RKO (cell line): Measurements from ENCODE around the gene DYNLL1.
A peak's percentile ranks its signal among the peaks of the same experiment; 100 is the strongest.
"Not testable (repeated sequence)": the region's sequence is repeated elsewhere in the genome, so short reads cannot be mapped to it uniquely, and the experiment has no call there.

ENCODE experiments used
- DNase-seq: peaks from one replicate; pipeline ENCODE4 v3.0.0-alpha.2; 2016; ENCODE audit warnings: low spot score

DYNLL1 gene

DNA sequence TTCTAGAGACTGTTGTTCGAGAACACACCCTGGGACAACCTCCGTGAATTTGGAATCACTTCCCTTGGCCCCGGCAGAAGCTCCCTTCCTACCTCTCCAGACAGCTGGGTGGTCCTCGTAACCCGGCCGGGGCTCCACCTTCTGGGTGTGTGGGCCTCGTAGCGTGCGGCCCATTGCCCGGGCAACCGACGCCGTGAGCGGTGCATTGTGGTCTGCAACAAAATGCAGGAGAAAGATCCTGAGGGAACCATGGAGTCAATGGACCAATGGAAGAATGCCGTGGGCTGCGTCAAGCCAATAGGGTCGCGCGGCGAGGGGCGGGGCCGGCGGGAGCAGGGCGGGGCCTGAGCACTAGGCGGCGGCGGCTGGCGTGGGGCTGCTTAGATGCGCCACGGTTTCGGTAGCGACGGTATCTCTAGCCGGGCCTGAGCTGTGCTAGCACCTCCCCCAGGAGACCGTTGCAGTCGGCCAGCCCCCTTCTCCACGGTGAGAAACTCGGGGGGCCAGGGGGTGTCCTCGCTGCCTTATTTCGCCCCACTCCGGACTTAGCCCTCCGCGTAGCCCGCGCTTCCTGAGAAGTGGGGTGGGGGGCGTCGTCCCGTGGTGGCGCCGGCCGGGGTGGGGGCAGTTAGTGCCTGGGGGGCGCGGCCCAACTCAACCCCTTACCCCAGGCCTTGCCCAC lies at the start of gene DYNLL1:
Gene DYNLL1 (plus strand): TSS at position 383 of the 682 bp plus-strand sequence. CDS start 309 bp downstream, outside the sequence.
- peak; percentile 95 for DNase-seq

DNA sequence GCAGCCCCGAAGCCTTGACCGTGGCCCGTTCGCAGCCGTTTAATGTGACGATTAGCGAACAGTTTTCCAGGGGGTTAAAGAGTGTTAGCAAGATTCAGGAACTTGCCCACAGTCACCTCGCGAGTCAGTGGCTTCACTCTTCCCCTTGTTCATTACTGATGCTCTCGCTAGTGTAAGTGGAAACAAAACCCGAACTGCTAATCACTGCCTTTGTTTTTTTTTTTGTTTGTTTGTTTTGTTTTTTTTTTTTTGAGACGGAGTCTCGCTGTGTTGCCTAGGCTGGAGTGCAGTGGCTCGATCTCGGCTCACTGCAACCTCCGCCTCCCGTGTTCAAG lies 49.1 kb upstream of the DYNLL1 start:
- not testable (repeated sequence) for DNase-seq

DNA sequence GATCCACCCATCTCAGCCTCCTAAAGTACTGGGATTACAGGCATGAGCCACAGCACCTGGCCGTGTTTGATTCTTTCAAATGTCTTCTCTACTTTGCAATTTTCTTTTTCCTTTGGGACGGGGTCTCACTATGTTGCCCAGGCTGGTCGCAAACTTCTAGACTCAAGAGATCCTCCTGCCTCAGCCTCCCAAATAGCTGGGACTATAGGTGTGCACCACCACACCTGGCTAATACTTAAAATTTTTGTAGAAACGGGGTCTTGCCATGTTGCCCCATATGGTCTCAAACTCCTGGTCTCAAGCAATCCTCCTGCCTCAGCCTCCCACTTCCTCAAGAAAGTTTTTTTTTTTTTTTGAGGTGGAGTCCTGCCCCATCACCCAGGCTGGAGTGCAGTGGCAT lies 47.9 kb upstream of the DYNLL1 start:
- DNase-seq, result no peak

DNA sequence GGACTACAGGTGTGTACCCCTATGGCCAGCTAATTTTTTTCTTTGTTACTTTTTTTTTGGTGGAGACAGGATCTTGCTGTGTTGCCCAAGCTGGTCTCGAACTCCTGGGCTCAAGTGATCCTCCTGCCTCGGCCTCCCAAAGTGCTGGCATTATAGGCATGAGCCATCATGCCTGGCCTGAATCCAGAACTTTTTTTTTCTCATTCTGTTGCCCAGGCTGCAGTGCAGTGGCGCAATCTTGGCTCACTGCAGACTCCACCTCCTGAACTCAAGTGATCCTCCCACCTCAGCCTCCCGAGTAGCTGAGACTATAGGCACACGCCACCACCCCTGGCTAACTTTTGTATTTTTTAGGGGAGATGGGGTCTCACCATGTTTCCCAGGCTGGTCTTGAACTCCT lies 43.4 kb upstream of the DYNLL1 start:
- DNase-seq, result peak; percentile 44

DNA sequence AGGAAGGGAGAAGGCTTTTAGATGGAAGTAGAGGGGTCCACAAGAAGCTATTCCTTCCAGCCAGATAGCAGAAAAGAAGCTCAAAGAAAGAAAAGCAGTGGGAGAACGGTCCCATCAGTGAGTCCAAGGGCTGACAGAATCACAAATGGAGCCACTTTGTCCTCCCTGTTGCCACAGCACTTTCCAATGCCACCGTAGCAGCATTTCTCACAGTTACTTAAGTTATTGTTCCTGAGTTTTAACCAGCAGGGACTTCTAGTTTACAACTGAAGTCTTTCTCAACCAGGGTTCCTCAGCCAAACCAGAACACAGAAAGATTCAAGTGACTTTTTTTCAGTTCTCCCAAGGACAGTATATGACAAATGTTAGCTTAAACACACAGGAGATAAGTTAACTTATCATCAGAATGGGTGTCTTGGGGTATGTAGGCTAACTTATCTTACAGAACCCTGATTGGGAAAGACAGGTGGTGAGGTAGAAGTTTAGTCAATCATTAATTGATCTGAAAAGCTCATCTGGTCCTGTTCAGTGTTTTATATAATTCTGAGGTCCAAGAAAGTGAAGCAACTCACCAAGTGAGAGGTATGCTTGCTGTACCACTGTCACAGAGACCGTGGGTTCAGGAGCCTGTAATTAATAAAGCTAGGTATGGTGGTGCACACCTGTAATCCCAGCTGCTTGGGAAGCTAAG lies 42.7 kb upstream of the DYNLL1 start:
- DNase-seq, result no peak

DNA sequence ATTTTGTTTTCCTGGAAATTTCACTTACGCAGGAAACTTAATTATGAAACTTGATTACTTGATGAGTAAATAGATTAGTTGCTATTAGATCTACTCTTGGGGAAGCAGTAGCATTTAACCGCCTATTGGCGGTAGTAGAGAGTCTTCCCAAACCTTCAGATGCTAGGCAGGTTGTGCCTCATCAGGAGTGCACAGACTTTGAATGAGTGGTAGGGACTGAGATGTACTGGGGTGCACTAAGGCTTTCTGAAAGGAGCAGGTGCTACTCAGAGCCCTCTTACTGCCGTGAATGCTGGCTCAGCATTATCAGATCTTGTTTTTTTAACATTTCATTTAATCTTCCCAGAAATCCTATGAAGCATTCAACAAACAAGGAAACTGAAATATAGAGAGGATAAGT lies 41.9 kb upstream of the DYNLL1 start:
- peak; percentile 84 for DNase-seq

DNA sequence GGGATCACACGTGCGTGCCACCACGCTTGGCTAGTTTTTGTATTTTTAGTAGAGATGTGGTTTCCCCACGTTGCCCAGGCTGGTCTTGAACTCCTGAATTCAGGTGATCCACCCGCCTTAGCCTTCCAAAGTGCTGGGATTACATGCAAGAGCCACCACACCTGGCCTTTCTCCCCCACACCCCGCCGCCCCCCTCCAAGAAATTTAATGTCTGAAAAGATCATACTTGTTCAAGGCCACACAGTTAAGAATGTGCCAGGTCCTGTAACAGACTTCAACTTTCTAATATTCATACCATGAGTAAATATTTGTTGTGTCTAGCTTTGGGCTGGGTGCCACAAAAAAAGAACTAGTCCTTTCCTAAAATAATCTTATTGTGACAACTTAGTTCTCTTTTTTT lies 40.6 kb upstream of the DYNLL1 start:
- no peak for DNase-seq

DNA sequence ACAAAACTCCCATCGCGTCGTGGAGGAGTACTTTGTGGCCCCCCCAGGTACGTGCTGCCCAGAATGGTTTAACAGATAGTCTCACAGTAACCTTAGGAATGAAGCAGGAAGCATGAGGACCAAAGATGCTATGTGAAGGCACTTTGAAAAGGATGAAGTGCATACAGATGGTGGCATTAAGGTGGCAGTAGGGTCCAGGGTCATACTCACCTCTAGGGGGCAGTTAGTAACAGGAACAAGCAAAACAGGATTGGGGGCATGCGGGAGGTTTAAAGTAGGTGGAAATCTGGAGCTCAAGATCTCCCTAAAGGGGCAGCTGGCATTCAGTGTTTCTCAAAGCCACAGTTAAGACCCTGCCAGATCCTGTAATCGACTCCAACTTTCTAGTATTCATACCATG lies 38.8 kb upstream of the DYNLL1 start:
- no peak for DNase-seq

DNA sequence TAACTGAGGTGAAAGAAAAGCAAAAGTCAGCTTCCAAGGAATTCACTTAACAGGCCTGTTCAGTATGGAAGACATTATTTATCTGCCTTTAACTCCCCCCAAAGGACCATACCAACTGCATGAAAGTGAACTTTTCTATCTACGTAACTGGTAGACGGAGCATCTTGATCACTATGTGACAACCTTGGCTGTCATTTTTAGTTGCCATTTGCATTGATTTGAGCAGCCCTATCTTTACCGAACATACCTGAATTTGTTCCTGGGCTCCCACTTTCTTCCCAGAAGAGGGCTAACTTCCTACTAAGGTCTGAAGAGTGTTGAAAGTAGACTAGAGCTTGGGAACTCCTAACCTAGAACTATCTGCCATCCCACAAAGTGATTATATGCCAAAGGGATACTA lies 35.8 kb upstream of the DYNLL1 start:
- DNase-seq, result no peak

DNA sequence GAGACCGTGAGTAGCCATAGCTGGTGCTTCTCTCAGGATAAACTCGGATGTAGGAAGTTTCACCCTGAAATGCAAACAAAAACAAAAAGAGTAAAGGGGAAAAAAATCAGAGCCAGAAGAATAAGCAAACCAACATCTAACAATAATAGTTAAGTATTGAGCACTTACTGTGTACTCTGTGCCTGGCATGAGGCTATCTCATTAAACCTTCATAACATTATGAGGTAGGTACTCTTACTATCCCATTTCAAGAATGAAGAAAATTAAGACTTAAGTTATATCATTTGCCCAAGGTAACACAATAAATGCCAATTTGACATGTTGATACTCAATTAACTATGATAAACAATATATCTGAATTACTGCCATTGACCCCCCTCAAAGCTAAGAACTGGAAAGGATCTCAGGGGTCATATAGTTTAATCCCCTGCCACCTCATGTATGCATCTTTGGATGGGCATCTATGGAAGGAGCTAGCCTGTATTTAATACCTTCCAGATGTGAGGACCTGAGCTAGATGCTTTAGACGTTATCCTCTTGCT lies 33.7 kb upstream of the DYNLL1 start:
- no peak for DNase-seq

DNA sequence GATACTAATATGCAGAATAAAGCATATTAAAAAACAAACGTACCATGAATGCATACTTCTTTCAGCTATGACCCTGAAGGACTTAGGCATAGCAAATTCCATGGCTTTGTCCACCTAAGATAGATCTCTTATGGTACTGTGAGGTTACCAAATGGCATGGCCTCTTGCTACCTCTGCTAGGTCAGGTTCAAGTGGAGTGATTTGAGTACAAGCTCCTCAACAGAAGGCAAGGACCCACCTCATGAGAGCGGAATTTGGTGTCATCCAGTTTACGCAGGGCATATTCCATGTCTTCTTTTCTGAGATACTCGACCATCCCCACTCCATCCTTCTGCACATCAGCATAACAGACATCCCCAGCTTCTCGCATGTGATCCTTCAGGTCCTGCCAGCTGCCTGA lies 32.2 kb upstream of the DYNLL1 start:
- DNase-seq, result no peak

DNA sequence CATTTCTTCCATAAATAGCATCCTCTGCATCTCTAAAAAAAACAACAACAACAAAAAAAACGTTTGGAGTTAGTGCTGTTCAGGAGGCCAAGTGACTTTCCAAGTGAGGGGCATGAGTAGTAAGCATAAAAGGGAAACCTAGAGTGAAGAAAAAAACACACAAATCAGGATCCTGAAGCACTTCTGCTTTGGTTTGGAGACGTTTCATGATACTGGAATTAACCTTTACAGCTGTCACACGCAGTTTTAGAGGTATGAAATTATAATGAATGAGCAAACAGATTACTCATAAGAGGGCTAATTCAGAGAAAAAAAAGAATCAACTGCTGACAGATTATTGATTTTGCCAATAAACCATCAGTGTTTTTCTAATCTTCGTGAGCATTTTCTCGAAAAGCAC lies 30.2 kb upstream of the DYNLL1 start:
- DNase-seq, result no peak

DNA sequence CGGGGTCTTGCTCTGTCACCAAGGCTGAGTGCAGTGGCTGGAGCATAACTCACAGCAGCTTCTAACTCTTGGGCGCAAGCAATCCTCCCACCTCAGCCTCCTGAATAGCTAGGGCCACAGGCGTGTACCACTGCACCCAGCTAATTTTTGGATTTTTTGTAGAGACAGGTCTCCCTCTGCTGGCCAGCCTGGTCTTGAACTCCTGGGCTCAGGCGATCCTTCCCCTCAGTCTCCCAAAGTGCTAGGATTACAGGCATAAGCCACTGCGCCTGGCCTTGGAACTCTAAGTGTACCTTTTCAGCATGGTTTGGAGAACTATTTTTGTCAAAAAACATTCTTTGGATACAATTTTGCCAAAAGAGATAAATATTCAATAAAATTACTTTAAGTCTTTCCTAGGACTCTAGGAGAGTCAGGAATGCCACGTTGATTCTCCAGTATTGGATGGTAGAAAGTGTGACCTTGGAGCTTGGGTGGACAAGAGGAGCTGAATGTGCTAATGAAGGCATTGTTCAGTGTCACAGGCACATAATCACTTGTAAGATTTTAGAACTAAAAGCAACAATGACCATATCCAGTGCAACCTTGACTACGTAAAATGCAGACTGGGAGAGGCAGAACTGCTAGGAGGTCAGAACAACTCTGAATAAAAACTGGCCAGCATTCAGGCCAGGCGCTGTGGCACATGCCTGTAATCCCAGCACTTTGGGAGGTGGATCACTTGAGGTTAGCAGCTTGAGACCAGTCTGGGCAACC lies 29.2 kb upstream of the DYNLL1 start:
- DNase-seq, result peak; percentile 71

DNA sequence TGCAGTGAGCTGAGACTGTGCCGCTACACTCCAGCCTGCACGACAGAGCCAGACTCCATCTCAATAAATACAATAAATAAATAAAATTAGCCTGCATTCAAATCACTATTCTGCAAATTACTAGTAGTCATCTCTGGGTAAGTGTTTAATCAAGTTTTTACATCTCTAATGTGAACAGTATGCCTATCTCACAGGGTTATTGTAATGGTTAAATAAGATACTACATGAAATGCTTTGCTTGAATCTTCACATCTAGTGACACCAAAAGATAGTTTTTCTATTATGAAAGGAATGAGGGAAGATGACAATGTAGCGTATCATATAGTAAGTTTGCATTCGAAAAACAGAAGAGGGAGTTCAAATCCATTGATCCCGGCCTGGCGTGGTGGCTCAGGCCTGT lies 28.5 kb upstream of the DYNLL1 start:
- no peak for DNase-seq

DNA sequence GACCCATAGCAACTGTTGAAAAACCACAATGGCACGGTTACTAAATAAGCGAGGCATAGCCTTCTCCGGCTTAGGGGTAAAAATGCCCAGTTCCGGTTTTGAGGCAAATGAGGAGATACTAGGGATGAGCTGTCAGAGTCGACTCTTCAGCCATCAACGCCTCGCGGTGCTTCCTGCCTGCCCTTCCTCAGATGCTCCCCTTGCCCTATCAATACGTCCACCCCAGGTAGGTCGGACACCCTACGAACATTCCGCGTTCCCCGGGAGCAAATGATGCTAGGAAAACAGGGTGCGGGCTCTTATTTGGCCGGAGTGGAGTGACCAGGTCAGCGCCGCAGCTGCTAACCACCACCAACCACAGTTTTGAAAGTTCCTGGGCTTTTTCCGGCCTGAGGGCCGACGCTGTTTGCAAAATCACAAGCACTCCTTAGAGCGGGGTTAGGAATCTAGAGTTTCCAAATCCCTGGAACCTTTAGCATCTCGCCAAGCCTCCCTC lies 27.5 kb upstream of the DYNLL1 start:
- DNase-seq, result peak; percentile 64

DNA sequence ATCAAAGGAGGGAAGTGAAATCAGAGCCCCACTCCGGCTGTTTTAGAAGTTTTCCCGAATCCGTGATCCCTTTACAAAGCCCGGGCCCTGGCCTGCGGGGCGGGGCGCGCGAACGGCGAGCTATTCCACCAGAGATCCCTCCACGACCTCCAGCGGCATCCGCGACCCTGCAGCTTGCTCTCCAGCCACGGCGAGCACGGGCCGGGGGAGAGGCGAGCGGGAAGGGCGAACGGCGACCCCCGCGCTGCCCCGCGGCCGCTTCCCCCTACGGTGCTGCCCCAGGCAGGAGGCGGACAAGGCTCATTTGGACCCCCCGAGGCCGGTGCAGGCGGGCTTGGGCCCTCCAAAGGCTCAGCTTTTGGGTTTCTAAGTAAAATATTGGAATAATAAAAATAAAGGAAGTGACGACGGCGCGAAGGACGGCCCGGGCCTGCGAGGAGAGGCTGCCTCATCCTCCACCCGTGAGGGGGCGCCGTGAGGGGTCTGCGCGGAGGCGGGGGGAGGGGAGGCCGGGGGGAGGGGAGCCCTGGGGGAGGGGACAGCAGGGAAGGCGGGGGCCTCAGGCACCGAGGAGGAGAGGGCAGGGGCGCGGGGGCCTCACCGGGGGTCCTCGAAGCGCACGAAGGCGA lies 27.0 kb upstream of the DYNLL1 start:
- no peak for DNase-seq

DNA sequence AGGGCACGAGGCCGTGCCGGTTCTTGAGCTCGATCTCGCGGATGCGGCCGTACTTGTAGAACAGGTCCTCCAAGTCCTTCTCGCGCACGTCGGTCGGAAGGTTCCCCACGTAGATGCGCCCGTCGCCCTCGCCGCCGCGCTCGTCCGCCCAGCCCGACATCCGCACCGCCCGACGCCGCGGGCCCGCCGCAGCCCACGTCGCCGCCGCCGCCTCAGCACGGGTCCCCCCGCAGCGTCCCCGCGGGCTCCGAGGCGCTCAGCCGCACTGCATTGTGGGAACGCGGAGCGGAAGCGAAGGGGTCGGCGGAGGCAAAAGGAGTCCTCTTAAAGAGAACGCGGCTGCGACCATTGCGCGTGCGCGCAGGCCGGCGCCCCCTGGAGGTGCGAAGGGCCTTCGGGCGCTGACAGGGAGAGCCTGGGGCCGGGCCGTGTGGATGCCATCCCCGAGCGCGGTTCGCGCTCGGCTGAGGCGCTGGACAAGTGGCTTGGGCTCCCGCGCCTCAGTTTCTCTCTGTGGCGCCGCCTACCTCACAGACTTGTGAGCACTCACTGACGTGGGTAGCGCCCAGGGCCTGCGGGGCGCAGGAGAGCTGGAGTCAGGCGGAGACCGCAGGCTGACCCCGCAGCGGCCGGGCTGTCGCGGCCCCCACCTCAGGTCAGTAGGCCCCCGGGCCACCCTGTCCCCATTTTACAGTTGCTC lies 26.3 kb upstream of the DYNLL1 start, which contains the start of gene SRSF9:
Gene SRSF9 (minus strand): TSS at position 299 of the 700 bp plus-strand sequence. CDS start 139 bp downstream, at position 160.
- peak; percentile 97 for DNase-seq

DNA sequence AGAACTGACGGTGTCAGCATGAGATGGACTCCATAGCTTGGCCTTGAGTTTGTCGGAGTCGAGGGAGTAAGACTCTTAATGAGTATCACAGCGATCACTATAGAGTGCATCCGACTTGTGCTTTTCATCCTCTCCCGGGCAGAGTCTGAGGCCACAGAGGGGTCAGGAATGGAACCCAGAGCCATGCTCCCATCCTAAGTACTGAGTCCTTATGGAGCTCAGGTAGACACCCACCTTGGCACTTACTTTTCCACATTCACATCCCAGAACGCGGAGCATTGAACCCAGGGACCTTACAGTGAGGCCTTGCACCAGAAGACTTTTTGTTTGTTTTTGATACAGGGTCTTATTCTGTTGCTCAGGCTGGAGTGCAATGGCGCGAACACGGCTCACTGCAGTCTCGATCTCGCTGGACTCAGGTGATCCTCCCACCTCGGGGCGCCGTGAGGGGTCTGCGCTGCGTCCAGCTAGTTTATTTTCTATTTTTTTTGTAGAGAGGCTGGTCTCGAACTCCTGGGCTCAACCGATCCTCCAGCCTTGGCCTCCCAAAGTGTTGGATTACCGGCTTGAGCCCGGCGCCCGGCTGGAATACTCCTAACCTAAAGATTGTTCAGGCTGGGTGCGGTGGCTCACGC lies 25.6 kb upstream of the DYNLL1 start:
- DNase-seq, result peak; percentile 61

DNA sequence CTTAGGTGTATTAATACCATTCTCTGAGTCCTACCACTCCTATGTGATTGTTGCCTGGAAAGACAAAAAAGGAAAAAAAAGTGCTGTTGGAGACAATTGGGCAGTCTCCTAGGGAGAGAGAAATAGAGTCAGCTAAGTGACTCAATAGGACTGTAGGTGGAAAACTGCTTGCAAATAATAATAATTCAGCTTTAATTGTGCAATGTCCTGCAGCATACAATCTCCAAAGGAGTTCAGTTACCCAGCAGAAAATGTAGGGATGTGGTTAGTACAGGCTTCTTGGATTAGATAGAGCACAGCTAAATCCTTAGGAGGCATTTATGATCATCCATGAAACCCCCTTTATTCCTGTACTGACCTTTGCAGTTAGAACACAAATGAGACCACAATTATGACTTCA lies 23.4 kb upstream of the DYNLL1 start:
- DNase-seq, result no peak

DNA sequence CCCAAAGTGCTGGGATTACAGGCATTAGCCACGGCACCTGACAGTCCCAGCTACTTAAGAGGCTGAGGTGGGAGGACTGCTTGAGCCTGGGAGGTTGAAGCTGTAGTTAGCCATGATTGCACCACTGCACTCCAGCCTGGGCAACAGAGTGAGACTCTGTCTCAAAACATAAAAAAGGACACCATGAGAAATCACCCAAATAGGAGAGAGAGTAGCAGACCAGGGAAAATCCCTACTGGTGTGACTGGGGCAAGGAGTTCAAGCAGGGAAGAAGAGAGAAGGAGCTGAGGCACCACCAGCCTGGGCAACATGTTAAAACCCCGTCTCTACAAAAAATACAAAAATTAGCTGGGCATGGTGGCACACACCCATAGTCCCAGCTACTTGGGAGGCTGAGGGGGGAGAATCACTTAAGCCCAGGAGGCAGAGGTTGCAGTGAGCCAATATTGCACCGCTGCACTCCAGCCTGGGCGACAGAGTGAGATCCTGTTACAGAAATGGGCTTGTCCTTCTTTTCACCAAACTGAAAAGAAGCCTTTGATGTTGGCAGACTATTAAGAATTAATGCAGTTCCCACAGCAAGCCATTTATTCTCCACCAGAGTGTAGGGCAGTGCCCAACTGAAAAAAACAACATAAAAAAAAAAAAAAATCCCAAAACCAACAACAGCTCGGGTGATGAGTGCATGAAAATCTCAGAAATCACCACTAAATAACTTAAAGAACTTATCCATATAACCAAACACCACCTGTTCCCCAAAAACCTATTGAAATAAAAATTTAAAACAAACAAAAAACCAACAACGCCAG lies 21.9 kb upstream of the DYNLL1 start:
- no peak for DNase-seq
